DMS53 (cell line): Measurements from ENCODE around the gene C16orf82.

ENCODE experiments used
- DNase-seq: peaks from one replicate; lab custom pipeline; 2025; lab: John Stamatoyannopoulos, UW

C16orf82 gene

DNA sequence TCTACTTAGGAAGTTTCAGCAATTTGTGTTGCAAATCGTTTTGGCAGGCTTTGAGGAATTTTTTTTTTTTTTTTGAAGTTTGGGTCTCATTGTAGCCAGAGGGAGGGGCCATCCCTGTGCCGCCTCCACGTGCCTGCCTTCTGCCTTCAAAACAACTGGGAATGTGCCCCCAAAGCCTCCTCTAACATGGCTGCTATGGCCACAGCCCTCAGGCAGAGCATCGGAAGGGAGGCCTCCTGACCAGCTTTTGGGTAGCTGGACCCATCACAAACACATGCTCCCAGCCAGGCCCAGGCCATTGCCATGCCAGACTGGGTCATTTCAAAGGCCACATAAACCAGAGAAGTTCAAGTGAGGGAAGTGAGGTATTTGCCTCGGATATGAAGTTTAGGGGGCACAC is 21.5 kb downstream of the C16orf82 start:
- DNase-seq: no peak

DNA sequence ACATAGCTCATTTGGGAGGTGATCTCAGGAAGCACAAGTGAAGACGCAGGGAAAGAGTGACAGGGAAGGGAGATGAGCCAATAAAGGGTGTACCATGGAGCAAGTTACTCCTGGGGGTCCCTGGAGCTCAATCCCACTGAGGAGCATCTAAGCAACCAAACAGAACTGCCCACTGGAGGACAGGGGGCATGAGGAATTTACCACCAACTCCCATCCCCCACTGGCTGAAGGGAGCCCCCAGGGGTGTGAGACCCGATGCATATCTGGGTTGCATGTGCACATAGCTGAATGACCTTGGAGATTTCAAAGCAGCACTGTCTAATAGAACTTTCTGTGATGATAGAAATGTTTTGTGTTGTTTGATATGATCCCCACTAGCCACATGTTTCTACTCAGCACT is 29.6 kb downstream of the C16orf82 start:
- DNase-seq: no peak

DNA sequence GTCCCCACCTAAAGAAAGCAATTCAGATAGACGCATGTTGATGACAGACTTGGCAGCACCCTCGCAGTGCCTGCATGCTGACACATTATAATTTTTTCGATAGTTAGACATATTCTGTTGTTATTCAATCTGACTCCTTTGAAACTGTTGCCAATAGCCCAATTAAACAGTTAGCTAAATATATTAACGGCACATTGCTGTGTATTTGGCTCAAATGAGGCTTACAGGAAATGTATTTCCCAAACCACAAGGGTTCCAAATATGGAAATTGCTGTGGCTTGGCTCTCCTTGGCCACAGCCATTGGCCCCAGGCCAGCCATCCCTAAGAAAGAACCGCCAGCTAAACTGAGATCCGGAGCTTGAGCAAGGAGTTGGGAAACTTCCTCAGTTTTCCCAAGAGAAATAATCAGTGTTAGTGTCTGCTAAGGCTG is 31.1 kb downstream of the C16orf82 start:
- no peak for DNase-seq

GRCh38 chr16:27098366-27099049 is 31.8 kb downstream of the C16orf82 start:
- no peak for DNase-seq

GRCh38 chr16:27102701-27103575 is 36.2 kb downstream of the C16orf82 start:
- DNase-seq: no peak

DNA sequence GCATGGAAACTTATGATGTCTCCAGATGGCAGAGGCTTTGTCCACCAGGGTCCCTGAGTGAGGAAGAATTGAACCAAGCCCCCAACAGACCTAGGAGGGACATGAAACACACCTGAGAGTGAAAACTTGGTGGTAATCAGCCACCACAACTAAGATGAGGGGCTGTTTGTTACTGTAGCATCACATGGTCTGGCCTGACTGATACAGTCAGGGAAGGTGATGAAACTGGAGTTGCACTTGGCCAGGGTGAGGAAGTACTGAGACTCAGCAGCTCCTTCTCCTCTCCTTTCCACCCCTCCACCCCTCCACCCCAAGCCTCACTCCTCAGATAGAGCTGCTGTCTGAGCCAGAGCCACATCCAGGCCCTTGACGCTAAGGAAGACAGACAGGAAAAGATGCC is 37.2 kb downstream of the C16orf82 start:
- no peak for DNase-seq

DNA sequence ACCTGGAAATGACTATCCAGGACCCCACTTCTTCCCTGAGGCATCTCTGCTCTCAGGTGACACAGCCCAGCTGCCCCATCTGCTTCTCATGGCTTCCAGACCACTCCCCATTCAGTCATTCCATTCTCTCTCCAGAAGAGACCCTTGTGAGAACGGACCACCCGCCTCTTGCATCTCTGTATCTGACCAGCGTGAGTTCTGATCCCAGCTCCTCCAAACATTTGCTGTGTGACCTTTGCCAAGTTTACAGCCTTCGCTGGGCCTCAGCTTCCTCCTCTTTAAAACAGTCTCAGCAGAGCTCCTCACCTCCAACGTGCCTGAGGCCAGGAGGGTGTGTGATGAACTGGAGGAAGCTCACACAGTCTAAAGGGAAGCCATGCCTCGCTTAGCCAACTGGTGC is 39.6 kb downstream of the C16orf82 start:
- DNase-seq: no peak

DNA sequence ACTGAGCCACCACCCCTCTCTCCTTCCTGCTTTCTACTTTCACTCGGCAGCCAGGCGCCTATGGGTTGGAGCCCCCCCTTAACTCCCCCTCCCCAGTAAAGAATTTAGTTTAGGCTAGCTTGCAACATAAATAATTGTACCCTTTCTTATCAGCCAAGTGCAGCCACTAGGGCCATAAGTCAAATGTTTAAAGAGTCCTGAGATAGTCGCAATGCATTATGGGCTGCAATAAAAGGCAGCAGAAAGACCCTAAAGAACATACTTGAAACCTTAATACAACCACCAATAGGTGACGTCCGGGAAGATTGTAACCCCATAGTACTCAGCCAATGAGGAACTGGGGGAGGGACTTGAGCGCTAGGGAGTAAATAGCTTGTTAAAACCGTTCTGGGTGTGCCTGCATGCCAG is 40.5 kb downstream of the C16orf82 start:
- no peak for DNase-seq

DNA sequence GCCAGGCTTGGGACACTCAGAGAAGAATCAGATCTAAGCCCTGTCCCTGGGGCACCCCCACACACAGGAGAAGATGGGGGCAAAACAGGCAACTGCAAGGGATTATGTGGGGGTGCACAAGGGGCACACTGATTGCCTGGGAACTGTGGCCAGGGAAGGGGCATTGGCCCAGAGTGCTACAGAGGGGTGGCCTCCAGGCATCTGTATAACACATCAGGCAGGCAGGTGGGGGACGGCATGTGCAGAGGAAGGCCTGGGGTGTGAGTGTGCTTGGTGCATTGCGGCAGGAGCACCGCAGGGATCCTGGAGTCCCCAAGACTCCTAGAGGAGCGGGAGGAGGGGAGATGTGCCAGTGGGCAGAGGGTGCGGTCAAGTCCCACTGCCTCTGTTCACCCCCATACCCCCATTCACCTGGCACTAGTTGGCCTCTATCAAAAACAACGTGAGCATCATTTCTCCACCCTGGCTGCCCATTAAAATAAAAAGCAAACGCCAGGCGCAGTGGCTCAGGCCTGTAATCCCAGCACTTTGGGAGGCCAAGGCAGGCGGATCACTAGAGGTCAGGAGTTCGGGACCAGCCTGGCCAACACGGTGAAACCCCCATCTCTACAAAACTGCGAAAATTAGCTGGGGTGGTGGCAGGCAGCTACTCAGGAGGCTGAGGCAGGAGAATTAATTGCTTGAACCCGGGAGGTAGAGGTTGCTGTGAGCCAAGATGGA is 41.5 kb downstream of the C16orf82 start:
- DNase-seq: no peak

DNA sequence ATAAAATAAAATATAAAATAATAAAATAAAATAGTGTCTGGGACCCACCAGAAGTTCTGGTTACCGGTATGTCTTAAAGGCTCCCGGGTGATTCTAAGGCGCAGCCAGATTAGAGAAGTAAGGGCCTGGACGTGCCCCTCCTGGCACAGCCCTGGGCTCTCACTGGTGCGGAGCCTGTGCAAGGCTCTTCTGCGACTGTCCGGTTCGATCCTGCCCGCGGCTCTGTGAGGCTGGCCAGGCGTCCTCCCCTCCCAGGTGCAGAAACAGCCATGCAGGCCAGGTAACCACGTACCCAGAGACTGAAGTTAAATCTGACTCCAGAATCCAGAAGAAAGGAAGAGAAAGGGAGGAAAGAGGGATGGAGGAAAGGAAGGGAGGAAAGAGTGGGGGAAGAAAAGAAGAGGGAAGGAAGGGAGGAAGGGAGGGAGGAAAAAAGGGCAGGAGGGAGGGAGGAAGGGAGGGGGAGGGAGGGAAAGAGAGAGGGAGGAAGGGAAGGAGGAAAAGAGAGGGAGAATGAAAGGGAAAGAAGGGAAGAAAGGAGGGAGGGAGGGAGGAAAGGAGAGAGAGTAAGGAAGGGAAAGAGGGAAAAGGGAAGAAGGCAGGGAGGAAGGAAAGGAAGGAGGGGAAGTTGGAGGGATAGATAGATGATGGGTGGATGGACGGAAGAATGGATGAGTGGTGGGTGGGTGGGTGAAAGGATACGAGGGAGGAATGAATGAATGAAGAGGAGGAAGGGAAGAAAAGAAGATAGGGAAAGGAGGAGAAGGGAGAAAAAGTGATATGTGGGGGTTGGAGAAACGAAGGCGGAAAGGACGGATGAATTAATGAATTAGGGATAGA is 42.3 kb downstream of the C16orf82 start:
- no peak for DNase-seq

- peak; percentile 51 for DNase-seq
Observed at GRCh38 chr16:27109666-27110523, 43.2 kb downstream of the C16orf82 start.

DNA sequence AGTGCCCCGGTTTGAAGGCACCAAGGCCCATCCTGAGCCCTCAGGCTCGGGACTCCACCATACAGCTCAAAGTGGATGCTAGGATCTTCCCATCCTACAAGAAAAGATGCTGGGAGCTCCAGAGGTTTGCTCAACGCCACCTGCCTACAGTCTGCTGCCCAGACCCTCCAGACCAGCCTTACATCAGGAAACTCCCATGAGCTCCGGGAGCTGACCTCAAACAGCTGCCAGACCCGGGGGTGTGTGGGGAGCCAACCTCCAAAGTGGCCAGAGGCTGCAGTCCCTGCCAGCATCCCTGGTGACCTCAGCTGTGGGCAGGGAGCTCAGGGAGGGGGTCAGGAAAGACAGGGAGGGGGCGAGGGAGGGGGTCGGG is 43.8 kb downstream of the C16orf82 start:
- no peak for DNase-seq

DNA sequence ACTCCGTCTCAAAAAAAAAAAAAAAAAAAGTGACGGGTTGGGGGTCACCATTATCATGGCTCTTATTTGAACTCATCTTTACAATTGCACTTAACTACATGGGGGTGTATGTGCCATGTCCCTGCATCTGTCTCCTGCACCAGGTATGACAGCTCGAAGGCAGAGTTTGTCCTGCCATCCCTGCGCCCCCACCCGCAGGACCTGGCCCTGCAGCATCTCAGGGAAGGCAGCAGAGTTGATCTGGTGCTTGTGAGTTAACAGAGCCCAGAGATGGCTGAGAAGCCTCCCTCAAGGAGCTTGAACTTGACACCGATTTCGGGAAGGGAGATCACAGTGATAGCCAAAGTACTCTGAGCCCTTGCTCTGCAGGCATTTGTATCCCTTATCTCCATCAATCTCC is 44.8 kb downstream of the C16orf82 start:
- DNase-seq: peak; percentile 4

- no peak for DNase-seq
Observed at GRCh38 chr16:27112093-27112811, 45.5 kb downstream of the C16orf82 start.

- DNase-seq: no peak
Observed at GRCh38 chr16:27113341-27113841, 46.7 kb downstream of the C16orf82 start.

- DNase-seq: no peak
Observed at GRCh38 chr16:27114006-27114405, 47.3 kb downstream of the C16orf82 start.

DNA sequence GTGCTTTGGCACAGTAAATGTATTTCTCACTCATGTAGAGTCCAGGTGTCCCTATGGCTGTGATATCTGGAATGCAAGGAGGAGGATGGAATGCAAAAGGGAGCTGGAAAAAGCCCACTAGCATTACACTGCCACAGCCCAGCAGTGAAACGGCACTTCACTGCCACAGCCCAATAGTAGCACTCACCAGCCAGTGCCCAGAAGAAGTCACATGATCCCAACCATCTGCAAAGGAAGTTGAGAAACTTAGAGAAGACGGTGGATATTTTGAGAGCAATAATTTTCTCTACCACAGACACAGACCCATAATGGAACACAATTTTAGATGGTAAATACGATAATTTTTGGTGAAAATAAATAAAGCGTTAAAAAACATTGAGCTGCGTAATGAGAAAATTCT is 51.8 kb downstream of the C16orf82 start:
- DNase-seq: no peak
